ENCODE data around the gene LRRC37A. TPM values are rescaled to one million over a fixed set of nuclear protein-coding genes. Genes with fewer than 3 reads are reported as not detected.
"Not testable (repeated sequence)": the region's sequence is repeated elsewhere in the genome, so short reads cannot be mapped to it uniquely, and the experiment has no call there.

LRRC37A gene
- 11.5 TPM for total RNA-seq (ENCODE audit: unreplicated experiment)
- long read RNA-seq = 0 reads

DNA sequence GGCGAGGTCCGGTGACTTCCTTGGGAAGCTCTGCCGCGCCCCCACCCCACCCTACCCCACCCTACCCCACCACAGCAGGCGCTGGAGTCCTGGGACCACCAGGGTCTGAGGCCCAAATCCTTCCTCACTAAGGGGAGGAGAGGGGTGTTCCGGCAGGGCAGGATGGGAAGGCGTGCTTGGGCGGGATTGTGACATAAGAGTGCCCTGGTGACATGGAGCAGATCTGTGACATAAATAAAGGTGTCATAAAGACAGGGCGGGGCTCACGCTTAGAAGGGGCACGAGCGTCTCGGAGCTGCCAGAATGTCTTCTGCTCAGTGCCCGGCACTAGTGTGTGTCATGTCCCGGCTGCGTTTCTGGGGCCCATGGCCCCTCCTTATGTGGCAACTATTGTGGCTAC lies at the start of gene LRRC37A:
LRRC37A (plus strand) TSS at position 301 of the 400 bp plus-strand sequence; CDS start at position 304, 3 bp downstream.
- not testable (repeated sequence) for H3K27ac Mint-ChIP-seq (ENCODE audit: unreplicated experiment); H3K4me3 Mint-ChIP-seq (ENCODE audit: unreplicated experiment); H3K27me3 Mint-ChIP-seq (ENCODE audit: unreplicated experiment); H3K36me3 Mint-ChIP-seq (ENCODE audit: unreplicated experiment); DNase-seq; H3K9me3 Mint-ChIP-seq (ENCODE audit: unreplicated experiment); H3K4me1 Mint-ChIP-seq (ENCODE audit: low read depth, unreplicated experiment)

GRCh38 chr17:46249153-46249552 lies 45.8 kb upstream of the LRRC37A start:
- not testable (repeated sequence) for H3K4me1 Mint-ChIP-seq (ENCODE audit: low read depth, unreplicated experiment); H3K9me3 Mint-ChIP-seq (ENCODE audit: unreplicated experiment); H3K27ac Mint-ChIP-seq (ENCODE audit: unreplicated experiment); H3K36me3 Mint-ChIP-seq (ENCODE audit: unreplicated experiment); H3K27me3 Mint-ChIP-seq (ENCODE audit: unreplicated experiment); H3K4me3 Mint-ChIP-seq (ENCODE audit: unreplicated experiment); DNase-seq

- DNase-seq; H3K4me1 Mint-ChIP-seq (ENCODE audit: low read depth, unreplicated experiment); H3K9me3 Mint-ChIP-seq (ENCODE audit: unreplicated experiment); H3K36me3 Mint-ChIP-seq (ENCODE audit: unreplicated experiment); H3K4me3 Mint-ChIP-seq (ENCODE audit: unreplicated experiment); H3K27ac Mint-ChIP-seq (ENCODE audit: unreplicated experiment); H3K27me3 Mint-ChIP-seq (ENCODE audit: unreplicated experiment): not testable (repeated sequence)
These were observed 42.1 kb upstream of the LRRC37A start for GRCh38 chr17:46252804-46253203.

DNA sequence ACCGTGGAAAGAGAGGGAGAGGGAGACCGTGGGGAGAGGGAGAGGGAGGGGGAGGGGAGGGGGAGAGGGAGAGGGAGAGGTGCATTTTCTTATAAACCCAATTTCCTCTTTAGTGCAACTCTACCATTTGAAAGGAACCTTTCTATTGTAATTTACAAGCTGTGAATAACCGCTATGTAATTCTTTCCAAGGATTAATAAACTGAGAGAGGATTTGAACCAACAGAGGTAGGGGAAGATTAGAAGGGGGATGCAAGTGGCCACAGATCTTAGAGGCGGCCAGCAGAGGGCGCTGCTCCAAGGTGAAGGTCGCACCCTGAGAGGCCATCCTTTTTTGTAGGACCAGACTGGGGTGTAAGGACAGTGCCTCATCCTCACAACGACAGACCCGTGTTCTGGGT lies 41.2 kb upstream of the LRRC37A start:
- not testable (repeated sequence) for H3K36me3 Mint-ChIP-seq (ENCODE audit: unreplicated experiment); H3K27ac Mint-ChIP-seq (ENCODE audit: unreplicated experiment); H3K4me3 Mint-ChIP-seq (ENCODE audit: unreplicated experiment); H3K9me3 Mint-ChIP-seq (ENCODE audit: unreplicated experiment); H3K27me3 Mint-ChIP-seq (ENCODE audit: unreplicated experiment); H3K4me1 Mint-ChIP-seq (ENCODE audit: low read depth, unreplicated experiment)
- DNase-seq = peak; percentile 94
- TF ChIP-seq, protein P1, sequence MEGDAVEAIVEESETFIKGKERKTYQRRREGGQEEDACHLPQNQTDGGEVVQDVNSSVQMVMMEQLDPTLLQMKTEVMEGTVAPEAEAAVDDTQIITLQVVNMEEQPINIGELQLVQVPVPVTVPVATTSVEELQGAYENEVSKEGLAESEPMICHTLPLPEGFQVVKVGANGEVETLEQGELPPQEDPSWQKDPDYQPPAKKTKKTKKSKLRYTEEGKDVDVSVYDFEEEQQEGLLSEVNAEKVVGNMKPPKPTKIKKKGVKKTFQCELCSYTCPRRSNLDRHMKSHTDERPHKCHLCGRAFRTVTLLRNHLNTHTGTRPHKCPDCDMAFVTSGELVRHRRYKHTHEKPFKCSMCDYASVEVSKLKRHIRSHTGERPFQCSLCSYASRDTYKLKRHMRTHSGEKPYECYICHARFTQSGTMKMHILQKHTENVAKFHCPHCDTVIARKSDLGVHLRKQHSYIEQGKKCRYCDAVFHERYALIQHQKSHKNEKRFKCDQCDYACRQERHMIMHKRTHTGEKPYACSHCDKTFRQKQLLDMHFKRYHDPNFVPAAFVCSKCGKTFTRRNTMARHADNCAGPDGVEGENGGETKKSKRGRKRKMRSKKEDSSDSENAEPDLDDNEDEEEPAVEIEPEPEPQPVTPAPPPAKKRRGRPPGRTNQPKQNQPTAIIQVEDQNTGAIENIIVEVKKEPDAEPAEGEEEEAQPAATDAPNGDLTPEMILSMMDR (IDR thresholded peaks at IDR 0.05; ENCODE audit: partially characterized antibody, unreplicated experiment) = peak; percentile 61

- H3K4me3 Mint-ChIP-seq (ENCODE audit: unreplicated experiment); H3K36me3 Mint-ChIP-seq (ENCODE audit: unreplicated experiment); DNase-seq; H3K9me3 Mint-ChIP-seq (ENCODE audit: unreplicated experiment); H3K4me1 Mint-ChIP-seq (ENCODE audit: low read depth, unreplicated experiment); H3K27me3 Mint-ChIP-seq (ENCODE audit: unreplicated experiment); H3K27ac Mint-ChIP-seq (ENCODE audit: unreplicated experiment): not testable (repeated sequence)
These were observed 40.7 kb upstream of the LRRC37A start for GRCh38 chr17:46254215-46254614.

- not testable (repeated sequence) for H3K36me3 Mint-ChIP-seq (ENCODE audit: unreplicated experiment); H3K9me3 Mint-ChIP-seq (ENCODE audit: unreplicated experiment); H3K4me3 Mint-ChIP-seq (ENCODE audit: unreplicated experiment); H3K27ac Mint-ChIP-seq (ENCODE audit: unreplicated experiment); H3K4me1 Mint-ChIP-seq (ENCODE audit: low read depth, unreplicated experiment); DNase-seq
- peaks cover 10% of the 10 kb centered on the region for H3K27me3 Mint-ChIP-seq (ENCODE audit: unreplicated experiment)
These were observed 38.6 kb upstream of the LRRC37A start for GRCh38 chr17:46256369-46256768.

- H3K9me3 Mint-ChIP-seq (ENCODE audit: unreplicated experiment) = peaks cover 13% of the 10 kb centered on the region
- not testable (repeated sequence) for H3K36me3 Mint-ChIP-seq (ENCODE audit: unreplicated experiment); H3K4me1 Mint-ChIP-seq (ENCODE audit: low read depth, unreplicated experiment); H3K27ac Mint-ChIP-seq (ENCODE audit: unreplicated experiment)
- peak overlapping the region; percentile 84 for H3K4me3 Mint-ChIP-seq (ENCODE audit: unreplicated experiment)
- DNase-seq = peak; percentile 76
- peaks cover 25% of the 10 kb centered on the region for H3K27me3 Mint-ChIP-seq (ENCODE audit: unreplicated experiment)
These were observed 34.9 kb upstream of the LRRC37A start for GRCh38 chr17:46259845-46260661.

- Mint-ChIP-seq H3K36me3 (ENCODE audit: unreplicated experiment) (no peaks in the 10 kb centered on the region), H3K4me1 (ENCODE audit: low read depth, unreplicated experiment) (peaks cover 4% of the 10 kb centered on the region), H3K9me3 (ENCODE audit: unreplicated experiment) (peaks cover 17% of the 10 kb centered on the region), H3K4me3 (ENCODE audit: unreplicated experiment) (no peak overlapping the region), H3K27ac (ENCODE audit: unreplicated experiment) (no peak overlapping the region), H3K27me3 (ENCODE audit: unreplicated experiment) (peaks cover 38% of the 10 kb centered on the region)
- DNase-seq = no peak
- TF ChIP-seq, protein P1 (IDR thresholded peaks at IDR 0.05; ENCODE audit: partially characterized antibody, unreplicated experiment) = no peak
These were observed 32.7 kb upstream of the LRRC37A start for GRCh38 chr17:46262271-46262670.

Data from glutamatergic neuron (in vitro differentiated cells).